DND-41 (cell line): ENCODE measurements around the gene CRK.

ENCODE experiments used
- CTCF ChIP-seq: IDR thresholded peaks from 2 replicates; pipeline ENCODE4 v1.5.1; 2012; ENCODE audit warnings: borderline replicate concordance, low read length, moderate library complexity, mild to moderate bottlenecking; ENCODE audit not compliant: poor library complexity, severe bottlenecking; ENCODE audit errors: extremely low read depth
- EZH2 ChIP-seq: IDR thresholded peaks from 3 replicates; pipeline ENCODE4 v1.6.1; 2012; ENCODE audit warnings: borderline replicate concordance, low read depth, mild to moderate bottlenecking, moderate library complexity, low read length, inconsistent platforms; ENCODE audit not compliant: severe bottlenecking

- TF ChIP-seq CTCF, result no peak
- TF ChIP-seq EZH2, result no peak
Observed at GRCh38 chr17:1431631-1432104, 24.4 kb downstream of the CRK start.
